HG02623 (cell line): ENCODE data around the gene CHTF18.
"Not testable (repeated sequence)": the region's sequence is repeated elsewhere in the genome, so short reads cannot be mapped to it uniquely, and the experiment has no call there.

Source experiments
- ATAC-seq: cut with Tn5 transposase; IDR thresholded peaks from one replicate; pipeline ENCODE4 v1.9.1; 2021; ENCODE audit warnings: moderate library complexity; ENCODE audit not compliant: unreplicated experiment

CHTF18 gene

GRCh38 chr16:788399-789126 is at the start of gene CHTF18:
TSS of gene CHTF18 (plus strand) at chr16:788620. CDS start at chr16:788685, 65 bp downstream.
- ATAC-seq, result peak; percentile 70

- ATAC-seq, result no peak
These were observed 48.6 kb upstream of the CHTF18 start for GRCh38 chr16:739560-740458.

GRCh38 chr16:740459-740763 is 48.0 kb upstream of the CHTF18 start:
- no peak for ATAC-seq

- ATAC-seq, result peak; percentile 69
These were observed 47.5 kb upstream of the CHTF18 start, which contains the start of gene CIAO3 for GRCh38 chr16:740764-741505. TSS of gene CIAO3 (minus strand) at chr16:740997. CDS start at chr16:740985, 12 bp downstream.

GRCh38 chr16:741986-742629 is 46.3 kb upstream of the CHTF18 start:
- no peak for ATAC-seq

- not testable (repeated sequence) for ATAC-seq
These were observed 45.5 kb upstream of the CHTF18 start for GRCh38 chr16:742894-743293.

- no peak for ATAC-seq
These were observed 44.5 kb upstream of the CHTF18 start for GRCh38 chr16:743794-744500.

GRCh38 chr16:745739-746138 is 42.7 kb upstream of the CHTF18 start:
- no peak for ATAC-seq

GRCh38 chr16:746637-747036 is 41.8 kb upstream of the CHTF18 start:
- no peak for ATAC-seq

GRCh38 chr16:747978-748746 is 40.3 kb upstream of the CHTF18 start:
- no peak for ATAC-seq

- no peak for ATAC-seq
These were observed 39.4 kb upstream of the CHTF18 start for GRCh38 chr16:749010-749409.

GRCh38 chr16:750485-750884 is 37.9 kb upstream of the CHTF18 start:
- no peak for ATAC-seq

- ATAC-seq, result no peak
These were observed 37.0 kb upstream of the CHTF18 start for GRCh38 chr16:751152-752006.

- no peak for ATAC-seq
These were observed 36.5 kb upstream of the CHTF18 start for GRCh38 chr16:752007-752312.

GRCh38 chr16:754121-754607 is 34.3 kb upstream of the CHTF18 start:
- ATAC-seq, result not testable (repeated sequence)

GRCh38 chr16:754656-755055 is 33.8 kb upstream of the CHTF18 start:
- ATAC-seq, result no peak

- no peak for ATAC-seq
These were observed 32.0 kb upstream of the CHTF18 start for GRCh38 chr16:756428-756827.

- no peak for ATAC-seq
These were observed 29.1 kb upstream of the CHTF18 start for GRCh38 chr16:759110-759910.
